Daoy (cell line): ENCODE data around the gene GUCA2B. TPM values are rescaled to one million over a fixed set of nuclear protein-coding genes. Genes with fewer than 3 reads are reported as not detected.

Source experiments
- DNase-seq: peaks from one replicate; pipeline ENCODE4 v3.0.0-alpha.2; 2015; ENCODE audit warnings: low read depth
- total RNA-seq: library from RNA; depleted of rRNA; stranded (reverse); fragments of >200 nt; shearing (Covaris generic); gene quantifications from 2 replicates; pipeline ENCODE4 v1.2.3, GENCODE V29; 2014; rRNA removed

Gene GUCA2B
- total RNA-seq: not detected in 2 replicates

DNA sequence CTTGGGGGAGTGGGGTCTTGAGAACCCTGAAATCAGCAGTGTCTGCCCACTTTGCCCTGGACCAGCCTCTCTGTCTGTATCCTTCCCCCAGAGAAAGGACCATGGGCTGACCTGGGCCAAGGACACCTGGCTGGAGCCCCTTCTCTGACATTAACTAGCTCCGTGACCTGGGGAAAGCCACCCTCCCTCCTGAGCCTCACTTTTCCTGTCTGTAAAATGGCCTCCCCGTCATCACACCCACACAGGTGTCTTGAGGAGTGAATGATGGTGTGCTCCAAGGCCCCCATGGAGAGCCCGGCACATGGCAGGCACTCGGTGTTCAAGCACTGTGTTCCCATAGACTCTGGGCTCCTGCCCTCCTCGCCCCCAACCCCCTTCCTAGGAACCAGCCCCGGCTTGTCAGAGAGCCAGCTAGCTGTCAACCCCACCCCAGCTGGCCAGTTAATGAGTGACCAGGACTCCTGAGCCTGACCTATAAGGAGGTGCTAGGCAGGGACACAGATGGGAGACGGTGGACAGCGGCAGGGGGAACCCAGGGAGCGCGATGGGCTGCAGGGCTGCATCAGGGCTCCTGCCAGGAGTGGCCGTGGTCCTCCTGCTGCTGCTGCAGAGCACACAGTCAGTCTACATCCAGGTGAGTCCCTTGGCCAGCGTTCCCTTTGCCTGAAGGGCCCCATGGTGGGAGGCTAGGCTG is at the start of gene GUCA2B:
Gene GUCA2B (plus strand): TSS at position 504 of the 694 bp plus-strand sequence. CDS start 41 bp downstream, at position 545.
- DNase-seq: no peak

DNA sequence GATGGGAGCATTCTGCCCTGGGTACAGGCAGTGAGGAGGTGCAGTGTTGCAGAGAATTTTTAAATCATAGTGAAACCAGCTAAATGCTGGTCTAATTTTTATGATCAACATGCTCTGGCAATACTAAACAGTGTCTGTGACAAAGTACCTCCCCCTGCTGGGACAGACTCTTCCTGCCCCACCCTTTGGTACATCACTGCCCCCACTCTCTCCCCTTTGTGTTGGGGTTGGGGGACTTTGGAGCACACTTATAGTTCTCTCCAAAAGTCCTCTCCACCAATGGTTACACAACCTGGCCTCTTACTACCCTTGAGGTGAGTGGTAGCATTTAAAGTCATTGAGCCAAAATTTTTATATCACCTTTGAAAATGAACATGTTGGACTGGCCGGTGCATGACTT is 48.2 kb upstream of the GUCA2B start:
- DNase-seq: no peak

DNA sequence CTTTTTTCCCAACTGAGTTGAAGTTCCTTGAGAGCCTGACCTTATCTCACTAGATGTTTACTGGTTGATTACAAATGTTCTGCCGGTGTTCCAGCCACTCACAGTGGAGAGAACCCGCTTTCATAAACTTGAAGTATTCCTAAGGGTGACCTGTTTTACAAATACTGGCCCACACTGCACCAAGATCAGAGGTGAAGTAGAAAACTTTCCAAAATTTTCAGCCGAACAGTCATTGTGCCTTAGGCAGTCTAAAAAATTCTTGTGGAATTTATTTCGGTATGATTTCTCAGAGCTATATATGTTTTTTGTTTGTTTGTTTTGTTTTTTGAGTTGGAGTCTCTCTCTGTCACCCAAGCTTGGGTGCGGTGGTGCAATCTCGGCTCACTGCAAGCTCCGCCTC is 44.9 kb upstream of the GUCA2B start:
- DNase-seq: no peak

DNA sequence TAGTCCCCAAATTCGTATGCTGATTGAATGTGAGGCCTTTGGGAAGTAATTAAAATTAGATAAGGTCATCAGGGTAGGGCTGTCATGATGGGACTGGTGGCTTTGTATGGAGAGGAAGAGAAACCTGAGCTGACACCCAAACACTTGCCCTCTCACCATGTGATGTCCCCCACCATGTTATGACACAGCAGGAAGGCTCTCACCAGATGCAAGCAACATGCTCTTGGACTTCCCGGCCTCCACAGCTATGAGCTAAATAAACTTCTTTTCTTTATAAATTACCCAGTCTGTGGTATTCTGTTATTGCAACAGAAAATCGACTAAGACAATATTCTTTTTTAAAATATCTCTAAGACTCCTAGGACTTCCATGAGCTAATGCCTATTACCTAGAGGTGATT is 43.6 kb upstream of the GUCA2B start:
- DNase-seq: no peak

DNA sequence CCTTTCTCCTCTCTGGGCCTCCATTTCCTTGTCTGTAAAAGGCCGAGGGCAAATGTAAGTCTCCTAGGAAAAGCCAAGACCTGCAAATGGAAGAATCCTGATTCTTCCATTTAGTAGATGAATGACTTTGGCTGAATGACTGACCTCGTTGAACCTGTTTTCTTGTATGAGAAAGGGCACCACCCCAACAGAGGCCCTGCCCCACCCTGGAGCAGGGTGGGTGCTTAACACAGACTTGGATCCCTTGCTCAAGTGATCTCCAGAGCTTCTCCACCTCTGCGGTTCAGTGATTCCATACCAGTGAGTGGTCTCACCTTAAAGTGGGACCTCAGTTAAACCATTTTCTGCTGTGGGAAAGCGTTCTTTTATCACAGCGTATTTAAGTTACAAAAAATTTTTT is 39.0 kb upstream of the GUCA2B start:
- no peak for DNase-seq

DNA sequence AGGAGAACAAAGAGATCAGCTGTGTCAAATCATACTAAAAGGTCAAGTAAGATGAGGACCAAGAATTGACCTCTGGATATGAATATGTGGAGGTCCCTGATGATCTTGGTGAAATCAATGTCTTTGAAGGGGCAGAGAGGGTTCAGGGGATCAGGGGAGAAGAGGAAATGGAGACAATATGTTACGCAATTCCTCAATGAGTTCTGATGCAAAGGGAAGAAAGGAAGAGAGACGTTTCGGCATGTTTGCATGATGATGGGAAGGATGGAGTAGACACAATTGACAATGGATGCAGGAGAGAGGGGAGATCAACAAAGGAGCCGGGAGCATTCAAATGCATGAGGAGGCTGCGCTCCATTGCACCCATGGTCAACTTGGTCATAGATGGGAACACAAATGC is 36.0 kb upstream of the GUCA2B start:
- DNase-seq: no peak

DNA sequence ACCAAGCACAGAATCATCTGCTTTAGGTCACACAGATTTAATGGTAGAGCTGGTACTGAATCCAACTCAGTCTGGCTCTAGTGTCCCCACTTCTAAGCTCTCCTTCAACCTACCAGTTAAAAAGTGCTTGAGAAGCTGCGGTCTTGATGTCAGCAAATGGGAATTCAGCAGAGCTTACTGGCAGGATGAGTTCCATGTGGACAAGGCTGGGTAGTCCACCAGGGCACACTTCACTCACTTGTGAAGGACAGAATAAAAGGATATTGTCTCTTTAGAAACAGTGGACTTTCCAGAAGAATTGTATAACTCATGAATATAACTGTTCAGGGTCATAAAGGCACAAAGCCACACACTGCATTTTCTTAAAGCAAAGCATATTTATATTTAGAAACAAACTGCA is 35.1 kb upstream of the GUCA2B start:
- DNase-seq: no peak

DNA sequence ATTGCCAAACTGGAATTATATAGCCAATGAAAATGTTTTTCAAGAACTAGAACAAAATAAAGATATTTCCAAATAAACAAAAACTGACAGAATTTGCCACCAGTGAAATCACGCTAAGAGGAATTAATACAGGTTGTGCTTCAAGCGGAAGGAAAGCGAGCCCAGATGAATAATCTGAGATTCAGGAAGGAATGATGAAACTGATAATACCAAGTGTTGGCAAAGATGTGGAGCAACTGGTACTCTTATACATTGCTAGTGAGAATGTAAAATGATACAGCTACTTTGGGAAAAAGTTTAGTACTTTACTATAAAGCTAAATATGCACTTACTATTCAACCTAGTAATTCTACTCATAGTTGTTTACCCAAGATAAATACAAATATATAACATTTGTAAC is 30.8 kb upstream of the GUCA2B start:
- no peak for DNase-seq

DNA sequence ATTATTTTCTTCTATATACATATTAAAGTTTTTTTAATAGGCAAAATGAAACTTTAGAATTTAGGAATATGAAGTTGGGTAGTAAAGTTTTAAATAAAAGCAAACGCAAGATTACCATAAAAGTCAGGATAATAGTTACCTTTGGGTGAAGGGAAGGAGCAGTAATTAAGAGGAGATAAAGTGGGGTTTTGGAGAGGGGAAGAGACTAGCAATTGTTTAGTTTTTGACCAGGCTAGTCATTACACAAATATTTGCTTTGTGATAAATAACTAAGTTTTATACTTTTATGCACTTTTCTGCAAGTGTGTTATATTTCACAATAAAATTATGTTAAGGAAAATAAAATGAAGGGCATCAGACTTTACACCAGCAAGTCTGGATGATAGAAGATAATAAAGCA is 27.7 kb upstream of the GUCA2B start:
- DNase-seq: no peak

DNA sequence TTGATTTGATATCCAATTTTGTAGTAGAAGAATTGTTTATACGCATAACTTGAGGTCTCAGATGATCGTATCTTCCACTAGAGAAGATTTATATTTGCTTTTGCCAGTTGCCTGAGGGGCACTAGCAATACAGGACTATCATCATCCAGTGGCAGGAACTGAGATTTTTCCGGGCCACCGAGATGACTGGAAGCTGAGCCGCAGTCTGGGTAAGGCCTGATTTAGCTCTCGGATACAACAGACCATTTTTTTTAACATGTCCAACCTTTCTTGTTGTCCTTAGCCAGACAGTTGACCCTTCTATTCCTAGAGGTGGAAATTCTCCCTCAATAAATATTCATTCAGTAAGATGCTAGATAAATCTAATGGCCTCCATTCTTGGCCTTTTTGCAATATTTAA is 25.4 kb upstream of the GUCA2B start:
- DNase-seq: no peak

DNA sequence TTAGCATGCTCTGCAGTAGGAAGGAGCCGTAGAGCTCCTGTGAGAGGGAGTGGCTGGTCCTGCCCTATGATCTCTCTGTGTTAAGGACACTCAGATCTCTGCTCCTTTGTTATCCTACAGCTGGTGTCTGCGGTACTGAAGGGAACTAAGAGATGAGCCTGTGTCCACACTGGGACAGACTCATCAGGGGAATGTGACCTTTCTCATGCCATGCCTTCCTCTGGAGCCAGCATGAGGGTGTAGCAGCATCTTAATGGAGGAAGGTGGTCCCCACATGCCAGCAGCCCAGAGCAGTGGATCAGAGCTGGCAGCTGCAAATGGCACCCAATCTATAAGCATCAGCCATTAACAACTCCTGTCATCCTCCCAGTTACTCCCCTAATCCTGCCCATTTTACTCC is 24.7 kb upstream of the GUCA2B start:
- no peak for DNase-seq

DNA sequence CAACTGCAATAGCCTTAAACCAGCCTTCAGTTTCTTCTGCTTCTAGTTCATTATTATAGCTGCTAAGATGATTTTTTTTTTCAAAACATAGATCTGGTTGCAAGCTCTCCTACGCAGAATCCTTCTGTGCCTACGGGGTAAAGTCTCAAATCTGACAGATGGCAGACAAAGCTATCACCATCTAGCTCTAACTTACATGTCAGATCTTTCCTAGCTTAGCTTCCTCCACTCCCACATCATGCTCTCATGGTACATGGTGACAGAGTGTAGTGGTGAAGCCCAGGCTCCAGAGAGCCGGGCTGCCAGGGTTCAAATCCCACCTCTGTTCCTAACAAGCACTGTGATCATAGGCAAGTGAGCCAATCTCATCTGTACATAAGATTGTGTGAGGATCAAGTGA is 24.2 kb upstream of the GUCA2B start:
- DNase-seq: no peak

DNA sequence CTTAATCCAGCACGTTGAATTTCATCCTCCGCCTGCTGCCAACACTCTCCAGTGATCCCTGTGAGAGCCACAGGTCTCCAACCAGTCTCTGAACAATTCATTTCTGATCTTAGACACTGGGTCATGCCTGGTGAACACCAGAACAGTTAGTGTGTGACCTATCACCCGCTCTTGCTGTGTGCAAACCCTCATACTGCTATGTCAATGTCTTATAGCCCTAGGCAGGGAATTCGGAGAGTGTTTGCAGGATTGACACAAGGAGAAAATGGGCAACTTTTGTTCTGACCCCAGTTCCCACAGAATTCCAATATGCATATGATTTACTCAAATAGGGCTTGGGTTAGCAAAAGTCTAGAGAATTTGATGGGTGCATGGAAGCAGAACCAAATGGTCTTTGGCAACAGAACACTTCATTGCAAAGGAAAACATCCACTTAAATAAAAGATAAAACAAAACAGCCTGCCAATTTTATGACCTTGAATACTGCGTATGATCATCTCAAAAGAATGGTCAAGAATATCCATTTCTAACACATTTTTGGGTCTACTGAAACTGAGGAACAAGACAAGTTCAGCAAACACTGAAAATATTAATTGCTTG is 23.0 kb upstream of the GUCA2B start:
- DNase-seq: no peak

DNA sequence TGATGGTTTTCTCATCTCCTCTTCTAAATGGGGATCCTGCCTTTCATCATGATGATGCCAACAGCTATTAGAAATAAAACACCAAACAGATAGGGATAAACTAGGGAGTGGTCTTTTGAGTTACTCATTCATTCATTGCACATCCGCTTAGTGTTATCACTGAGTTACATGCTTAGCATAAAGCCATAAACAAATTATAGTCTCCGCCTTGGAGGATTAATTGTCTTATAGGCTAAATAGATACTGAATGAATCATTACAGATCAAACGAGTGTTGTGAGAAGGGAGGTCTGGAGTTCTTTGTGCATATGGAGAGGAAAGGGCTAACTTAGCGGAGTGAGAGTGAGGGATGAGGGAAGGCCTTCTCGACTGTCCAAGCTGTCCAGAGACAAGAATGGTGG is 19.8 kb upstream of the GUCA2B start:
- DNase-seq: no peak

DNA sequence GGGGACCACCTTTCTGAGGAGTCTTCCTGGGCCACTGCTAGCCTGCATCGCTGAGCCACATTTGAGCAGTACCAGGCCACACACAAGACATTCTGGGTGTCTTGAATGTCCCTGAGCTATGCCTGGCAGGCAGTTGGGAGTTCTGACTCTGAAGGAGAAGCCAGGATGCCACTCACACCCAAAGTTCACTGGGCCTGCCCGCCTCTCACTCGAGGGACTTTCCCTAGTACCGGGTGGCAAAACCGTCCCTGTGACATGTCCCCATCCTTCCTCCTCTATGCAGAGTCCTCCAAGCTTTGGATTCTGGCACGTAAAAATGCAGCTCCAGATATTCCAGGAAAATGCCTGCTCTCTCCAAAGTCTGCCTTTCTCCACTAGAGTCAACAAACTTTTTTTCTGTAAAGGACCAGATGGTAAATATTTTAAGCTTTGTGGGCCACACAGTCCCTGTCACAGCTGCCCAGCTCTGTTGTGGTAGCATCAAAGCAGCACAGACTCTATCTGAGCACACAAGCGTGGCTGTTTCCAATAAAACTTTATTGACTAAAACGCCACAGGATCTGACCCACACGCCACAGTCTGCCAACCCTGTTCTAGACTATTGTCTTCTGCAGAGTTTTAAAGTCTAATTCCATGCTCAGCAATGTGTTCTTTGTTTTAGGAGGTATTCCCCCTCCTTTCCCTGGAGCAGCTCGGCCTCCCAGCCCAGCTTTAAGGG is 19.2 kb upstream of the GUCA2B start:
- no peak for DNase-seq

DNA sequence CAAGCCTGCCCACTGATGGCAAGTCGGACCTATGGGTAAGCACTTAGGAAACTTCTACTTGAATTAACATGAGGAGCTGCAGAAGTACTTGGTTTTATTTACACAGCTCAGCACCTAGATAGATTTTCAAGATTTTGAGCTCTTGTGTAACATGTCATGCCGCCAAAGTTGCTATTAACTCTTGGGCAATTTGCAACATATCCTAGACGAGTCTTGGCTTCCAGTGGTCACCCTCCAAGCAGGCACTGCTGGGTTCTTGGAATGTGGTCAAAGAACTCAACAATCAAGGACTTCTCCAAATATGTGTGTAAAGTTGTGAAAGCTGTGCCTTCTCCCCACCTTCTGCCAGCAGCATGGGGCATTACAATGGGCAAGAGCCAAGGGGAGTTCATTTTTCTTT is 17.8 kb upstream of the GUCA2B start:
- no peak for DNase-seq

DNA sequence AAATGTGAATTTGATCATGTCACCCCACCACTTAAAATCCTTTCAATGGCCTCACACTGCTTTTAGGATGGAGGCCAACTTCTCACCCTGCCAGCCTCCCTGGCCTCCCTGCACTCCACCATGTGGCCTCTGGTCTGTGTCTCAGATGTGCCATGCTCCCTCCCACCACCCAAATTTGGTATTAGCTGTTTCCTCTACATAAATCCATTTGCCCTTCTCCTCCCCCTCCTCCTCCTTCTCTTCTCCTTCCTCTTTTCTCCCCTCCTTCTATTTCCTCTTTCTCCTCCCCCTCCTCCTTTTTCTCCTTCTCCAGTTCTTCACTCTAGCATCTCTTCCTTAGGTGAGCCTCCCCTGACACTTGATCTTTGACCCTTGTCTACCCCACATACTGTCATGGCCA is 16.7 kb upstream of the GUCA2B start:
- no peak for DNase-seq

DNA sequence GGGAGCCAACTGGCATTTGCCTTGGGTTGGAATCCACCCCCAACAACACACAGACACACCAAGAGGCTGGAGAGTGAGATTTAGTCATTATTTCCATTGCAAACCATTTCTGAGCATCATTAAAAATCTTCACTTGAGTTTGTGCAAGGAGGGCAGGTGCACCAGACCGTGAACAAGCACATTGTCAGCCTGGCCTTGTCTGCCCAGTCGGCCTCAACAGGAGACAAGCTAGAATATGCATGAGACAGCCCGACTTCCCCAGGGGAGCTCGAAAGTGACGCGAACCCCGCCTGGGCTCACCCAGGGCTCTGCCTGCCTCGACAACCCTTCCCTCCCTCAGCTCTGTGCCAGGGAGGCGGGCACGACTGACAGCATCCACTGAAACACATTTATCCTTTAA is 15.4 kb upstream of the GUCA2B start:
- DNase-seq: no peak

DNA sequence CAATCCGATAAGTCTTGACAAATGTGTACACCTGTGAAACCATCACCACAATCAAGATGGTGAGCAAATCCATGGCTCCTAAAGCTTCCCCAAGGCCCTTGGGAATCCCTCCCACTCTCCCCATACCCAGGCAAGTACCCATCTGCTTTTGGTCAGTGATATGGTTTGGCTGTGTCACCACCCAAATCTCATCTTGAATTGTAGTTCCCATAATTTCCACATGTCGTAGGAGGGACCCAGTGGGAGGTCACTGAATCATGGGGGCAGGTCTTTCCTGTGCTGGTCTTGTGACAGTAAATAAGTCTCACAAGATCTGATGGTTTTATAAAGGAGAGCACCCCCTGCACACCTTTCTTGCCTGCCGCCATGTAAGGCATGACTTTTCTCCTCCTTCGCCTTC is 14.6 kb upstream of the GUCA2B start:
- no peak for DNase-seq

DNA sequence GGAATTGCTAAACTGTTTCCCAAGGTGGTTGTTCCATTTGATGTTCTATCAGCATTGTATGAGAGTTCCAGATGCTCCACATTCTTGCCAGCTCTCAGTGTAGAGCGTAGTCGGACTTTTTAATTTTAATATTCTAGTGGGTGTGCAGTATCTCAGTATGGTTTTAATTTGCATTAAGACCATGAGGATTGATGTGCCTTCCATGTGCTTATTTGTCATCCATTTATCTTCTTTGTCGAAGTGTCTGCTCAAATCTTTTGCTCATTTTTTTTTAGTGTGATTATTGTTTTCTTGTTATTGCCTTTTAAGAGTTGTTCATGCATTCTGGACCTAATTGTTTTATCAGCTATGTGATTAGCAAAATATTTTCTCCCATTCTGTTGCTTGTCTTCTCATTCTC is 13.8 kb upstream of the GUCA2B start:
- DNase-seq: no peak

DNA sequence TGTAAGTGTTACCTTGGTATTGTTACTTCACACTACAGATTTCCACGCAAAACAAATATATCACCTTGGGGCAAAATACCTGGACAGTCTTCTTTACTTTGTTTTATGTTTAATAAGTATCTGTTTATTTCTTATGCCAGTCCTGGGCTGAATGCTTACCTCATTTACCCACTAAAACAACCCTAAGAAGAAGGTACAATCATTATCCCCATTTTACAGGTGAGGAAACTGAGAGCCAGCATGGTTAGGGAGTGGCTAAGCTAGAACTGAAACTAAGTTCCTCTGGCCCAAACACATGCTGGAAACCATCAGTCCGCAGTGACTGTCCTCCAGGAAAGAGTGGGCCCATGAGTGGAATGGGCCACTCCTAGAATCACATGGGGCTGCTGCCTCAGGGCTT is 13.0 kb upstream of the GUCA2B start:
- DNase-seq: no peak

DNA sequence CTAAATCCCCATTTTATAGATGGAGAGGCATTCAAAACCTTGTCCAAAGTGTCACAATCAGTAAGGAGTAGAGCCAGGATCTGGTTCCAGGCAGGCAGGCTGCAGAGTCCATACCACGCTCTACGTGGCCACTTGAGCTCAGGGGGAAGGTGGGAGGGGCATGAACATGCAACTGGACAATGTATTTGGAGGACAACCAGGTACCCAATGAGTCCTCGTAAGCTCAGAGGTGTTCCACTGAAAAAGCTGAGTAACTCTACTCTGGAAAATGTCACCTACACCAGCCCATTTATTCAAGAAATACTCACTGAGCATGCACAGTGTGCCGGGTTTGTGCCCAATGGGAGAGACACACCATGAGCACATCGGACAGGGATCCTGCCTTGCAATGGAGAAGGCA is 11.2 kb upstream of the GUCA2B start:
- DNase-seq: no peak
